Thymus (tissue), 11 donors: Measurements from ENCODE around the gene ADM. TPM values are rescaled to one million over a fixed set of nuclear protein-coding genes. Genes with fewer than 3 reads are reported as not detected.

Experiments used
- DNase-seq, 9 donors: peaks; one replicate each; pipeline ENCODE4 v3.0.0-alpha.2; 2013; ENCODE audit warnings: low spot score in 9 of 9, low read depth in 6 of 9, missing footprints in 1 of 9
- H3K27ac ChIP-seq, 2 donors: one replicate each; pipeline ENCODE4 v1.5.1; 2013; ENCODE audit warnings: control low read depth in 1 of 2, low read depth in 1 of 2, low read length in 1 of 2, mild to moderate bottlenecking in 1 of 2, moderate library complexity in 1 of 2
- H3K27me3 ChIP-seq, 2 donors: one replicate each; pipeline ENCODE4 v1.5.1; 2013; ENCODE audit warnings: low read length in 1 of 2; ENCODE audit not compliant: control insufficient read depth in 2 of 2, insufficient read depth in 1 of 2
- H3K36me3 ChIP-seq, 2 donors: one replicate each; pipeline ENCODE4 v1.5.1; 2013; ENCODE audit warnings: low read length in 1 of 2, mild to moderate bottlenecking in 1 of 2, moderate library complexity in 1 of 2; ENCODE audit not compliant: control insufficient read depth in 2 of 2, insufficient read depth in 2 of 2
- H3K4me1 ChIP-seq, 2 donors: one replicate each; pipeline ENCODE4 v1.5.1; 2013; ENCODE audit warnings: low read length in 2 of 2; ENCODE audit not compliant: control insufficient read depth in 2 of 2, insufficient read depth in 2 of 2
- H3K4me3 ChIP-seq, 2 donors: one replicate each; pipeline ENCODE4 v1.5.1; 2013; ENCODE audit warnings: low read length in 2 of 2, control low read depth in 1 of 2, mild to moderate bottlenecking in 1 of 2
- H3K9me3 ChIP-seq, 2 donors: one replicate each; pipeline ENCODE4 v1.5.1; 2013; ENCODE audit warnings: low read length in 1 of 2, mild to moderate bottlenecking in 1 of 2; ENCODE audit not compliant: control insufficient read depth in 2 of 2, insufficient read depth in 1 of 2
- WGBS: extraction: QIAGEN DNeasy Blood & Tissue Kit; methylation state at CpG from one replicate; pipeline ENCODE4 v1.1.7; 2013; 5-methylcytosine and 5-hydroxymethylcytosine counted together
- polyA plus RNA-seq: library from polyadenylated mRNA; stranded (reverse); fragments of 200-250 nt; gene quantifications from one replicate; pipeline ENCODE4 v1.2.3, GENCODE V29; 2013
- total RNA-seq: library from RNA; stranded (reverse); fragments of 120-200 nt; gene quantifications from one replicate; pipeline ENCODE4 v1.2.4, GENCODE V29; 2013
- donor health status: healthy.

ADM gene
- total and polyA plus RNA-seq, 2 donors: 4.7 to 37.4 TPM

DNA sequence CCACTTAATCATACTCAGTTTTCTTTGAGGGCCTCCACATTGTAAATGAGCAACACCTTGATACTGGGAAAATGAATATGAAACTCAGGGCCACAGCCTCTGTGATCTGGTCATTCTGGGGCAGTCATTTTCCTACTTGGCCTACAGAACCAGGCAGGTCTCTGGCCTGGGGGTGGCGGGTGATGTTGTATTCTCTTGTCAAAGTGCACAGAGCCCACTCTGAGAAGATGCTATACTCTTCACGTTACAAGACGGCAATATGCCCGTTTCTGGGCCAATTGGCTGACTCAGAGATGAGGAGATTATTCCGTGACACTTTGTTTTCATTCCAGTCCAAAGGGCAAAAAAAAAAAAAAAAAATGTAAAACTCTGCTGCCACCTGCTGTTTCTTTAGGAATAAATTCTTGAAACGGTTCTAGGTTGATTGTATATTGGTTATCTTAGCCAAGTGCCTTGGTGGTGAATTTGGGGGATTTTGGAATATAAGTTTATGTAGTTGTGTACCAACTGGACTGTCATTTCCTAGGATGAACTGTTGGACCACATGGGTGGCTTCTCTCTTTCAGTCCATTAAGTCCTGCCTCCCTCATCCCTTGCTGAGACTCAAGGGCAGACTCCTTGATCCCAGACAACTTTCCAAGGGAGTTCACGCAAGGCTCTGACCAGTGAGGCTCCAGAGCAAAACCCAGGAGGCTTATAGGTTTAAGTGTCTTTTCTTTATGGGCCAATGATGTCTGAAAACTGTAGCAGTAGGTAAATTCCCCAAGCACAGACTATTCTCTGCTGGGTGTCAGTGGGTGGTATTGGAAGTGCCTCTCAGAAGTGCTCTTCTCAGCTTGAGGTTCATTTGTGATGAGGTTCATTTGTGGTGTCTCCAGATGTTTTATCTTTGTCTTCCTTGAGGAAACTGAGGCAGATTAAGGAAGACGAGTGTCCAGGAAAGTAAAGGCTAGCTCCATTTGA is 18.2 kb downstream of the ADM start:
- WGBS: 37% methylated on average over 8 of the region's 8 CpGs
- peaks cover 24 to 28% of the 10 kb centered on the region in 2 donors for H3K4me1 ChIP-seq

GRCh38 chr11:10323793-10324170 is 18.9 kb downstream of the ADM start:
- no peak overlapping the region for H3K4me3 ChIP-seq
- no peak for DNase-seq
- H3K36me3 ChIP-seq: no peaks in the 10 kb centered on the region
- no peaks in the 10 kb centered on the region for H3K27me3 ChIP-seq
- WGBS: 76% methylated on average over 1 of the region's 1 CpG
- H3K4me1 ChIP-seq: peaks cover 18 to 21% of the 10 kb centered on the region in 2 donors
- no peaks in the 10 kb centered on the region for H3K9me3 ChIP-seq
- no peak overlapping the region for H3K27ac ChIP-seq

More for the DNA sequence above, 18.2 kb downstream of the ADM start:
- Histone ChIP-seq H3K27ac (no peak overlapping the region), H3K4me3 (no peak overlapping the region), H3K9me3 (no peaks in the 10 kb centered on the region), H3K36me3 (no peaks in the 10 kb centered on the region), H3K27me3 (no peaks in the 10 kb centered on the region)
- DNase-seq: peak in 3 of 9 donors; percentile 56 to 81 (median 70)

- peaks cover 11 to 14% of the 10 kb centered on the region in 2 donors for H3K4me1 ChIP-seq
- H3K9me3 ChIP-seq: no peaks in the 10 kb centered on the region
- WGBS: 90% methylated on average over 3 of the region's 3 CpGs
- no peak for DNase-seq
- H3K27ac ChIP-seq: no peak overlapping the region
- no peak overlapping the region for H3K4me3 ChIP-seq
- H3K27me3 ChIP-seq: no peaks in the 10 kb centered on the region
- no peaks in the 10 kb centered on the region for H3K36me3 ChIP-seq
These were observed 19.6 kb downstream of the ADM start for GRCh38 chr11:10324474-10324873.

DNA sequence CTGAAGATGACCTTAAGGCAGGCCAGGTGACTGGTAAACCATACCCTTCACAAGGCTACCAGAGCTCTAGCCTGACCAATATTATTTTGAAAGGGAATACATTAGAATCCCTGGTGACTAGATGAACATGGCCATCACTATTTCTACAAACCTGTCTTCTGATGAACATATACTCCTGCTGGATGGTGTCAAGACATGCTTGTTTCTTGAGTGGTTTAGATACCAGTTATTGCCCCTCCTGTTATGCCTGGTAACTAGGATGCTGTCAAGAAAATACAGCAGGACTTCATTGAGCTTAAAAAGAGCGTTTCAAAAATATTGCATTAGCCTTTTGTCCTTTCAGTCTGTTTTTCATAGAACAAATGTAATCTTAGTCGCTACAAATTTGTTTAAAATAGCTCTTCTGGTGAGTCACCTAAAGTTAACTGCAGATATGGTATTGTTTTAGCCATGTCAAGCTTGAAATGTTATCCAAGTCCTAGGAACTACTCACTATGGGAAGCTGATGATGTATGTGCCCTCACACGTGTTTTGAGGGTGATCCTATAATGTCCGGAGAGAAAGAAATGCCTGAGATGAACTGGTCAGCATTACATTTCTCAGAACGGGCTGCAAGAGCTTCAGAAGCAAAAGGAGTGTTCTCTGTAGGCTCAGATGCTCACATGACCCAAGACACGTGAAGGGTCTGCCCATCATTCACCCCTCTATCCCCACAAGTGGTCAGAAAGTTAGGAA is 20.6 kb downstream of the ADM start:
- WGBS: 87% methylated on average over 6 of the region's 6 CpGs
- peak overlapping the region in 1 of 2 donors; percentile 25 for H3K27ac ChIP-seq
- no peak for DNase-seq
- no peak overlapping the region for H3K4me3 ChIP-seq
- H3K27me3 ChIP-seq: no peaks in the 10 kb centered on the region
- H3K36me3 ChIP-seq: no peaks in the 10 kb centered on the region
- H3K9me3 ChIP-seq: no peaks in the 10 kb centered on the region
- H3K4me1 ChIP-seq: peaks cover 2 to 6% of the 10 kb centered on the region in 2 donors

- Histone ChIP-seq H3K27ac (no peak overlapping the region), H3K27me3 (no peaks in the 10 kb centered on the region), H3K36me3 (no peaks in the 10 kb centered on the region), H3K4me1 (peaks cover 2 to 6% of the 10 kb centered on the region in 2 donors), H3K4me3 (no peak overlapping the region), H3K9me3 (no peaks in the 10 kb centered on the region)
- DNase-seq: no peak
- WGBS: 97% methylated on average over 2 of the region's 2 CpGs
These were observed 21.4 kb downstream of the ADM start for GRCh38 chr11:10326012-10326964.

GRCh38 chr11:10327254-10327653 is 22.4 kb downstream of the ADM start:
- no peak for DNase-seq
- H3K9me3 ChIP-seq: no peaks in the 10 kb centered on the region
- H3K27me3 ChIP-seq: no peaks in the 10 kb centered on the region
- H3K36me3 ChIP-seq: no peaks in the 10 kb centered on the region
- H3K27ac ChIP-seq: no peak overlapping the region
- H3K4me1 ChIP-seq: peaks cover 2 to 6% of the 10 kb centered on the region in 2 donors
- no peak overlapping the region for H3K4me3 ChIP-seq

GRCh38 chr11:10328314-10329098 is 23.6 kb downstream of the ADM start:
- no peaks in the 10 kb centered on the region for H3K9me3 ChIP-seq
- no peak overlapping the region for H3K27ac ChIP-seq
- H3K4me3 ChIP-seq: no peak overlapping the region
- H3K27me3 ChIP-seq: no peaks in the 10 kb centered on the region
- no peak for DNase-seq
- H3K36me3 ChIP-seq: no peaks in the 10 kb centered on the region
- whole genome bisulfite sequencing: 82% methylated on average over 3 of the region's 3 CpGs
- no peaks in the 10 kb centered on the region for H3K4me1 ChIP-seq

DNA sequence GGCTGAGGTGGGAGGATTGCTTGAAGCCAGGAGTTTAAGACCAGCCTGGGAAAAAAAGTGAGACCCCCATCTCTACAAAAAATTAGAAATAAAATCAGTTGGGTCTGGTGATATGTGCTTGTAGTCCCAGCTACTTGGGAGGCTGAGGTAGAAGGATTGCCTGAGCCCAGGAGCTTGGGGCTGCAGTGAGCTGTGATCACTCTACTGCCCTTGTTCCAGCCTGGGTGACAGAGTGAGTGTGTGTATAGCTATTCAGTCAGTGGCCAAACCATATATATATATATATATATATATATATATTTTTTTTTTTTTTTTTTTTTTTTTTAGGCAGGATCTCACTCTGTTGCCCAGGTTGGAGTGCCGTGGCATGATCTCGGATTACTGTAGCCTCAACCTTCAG is 24.5 kb downstream of the ADM start:
- H3K27ac ChIP-seq: no peak overlapping the region
- H3K4me3 ChIP-seq: no peak overlapping the region
- H3K9me3 ChIP-seq: no peaks in the 10 kb centered on the region
- no peaks in the 10 kb centered on the region for H3K36me3 ChIP-seq
- no peak for DNase-seq
- no peaks in the 10 kb centered on the region for H3K27me3 ChIP-seq
- WGBS: 94% methylated on average over 2 of the region's 2 CpGs
- no peaks in the 10 kb centered on the region for H3K4me1 ChIP-seq
